ENCODE results near the gene TMEM161A.

- no peak for TF ChIP-seq CTCF (IDR thresholded peaks at IDR 0.05 in 8 of 11, conservative IDR thresholded peaks at IDR 0.05 in 3 of 11)
- TF ChIP-seq POLR2AphosphoS5 (IDR thresholded peaks at IDR 0.05) = no peak
Measured at GRCh38 chr19:19154768-19155494, 16.7 kb upstream of the TMEM161A start.
